Nephron (organoid): ENCODE measurements around the gene MAP3K21.

Experiments used
- H3K27ac Mint-ChIP-seq, 3 experiments: 2 replicates each; pipeline ENCODE4 v1.8.0; 2020; ENCODE audit warnings: mixed read lengths in 3 of 3, mild to moderate bottlenecking in 2 of 3, moderate library complexity in 1 of 3
- H3K27me3 Mint-ChIP-seq: 2 replicates; pipeline ENCODE4 v1.8.0; 2021; ENCODE audit warnings: low read depth, mild to moderate bottlenecking, moderate library complexity, mixed read lengths
- H3K36me3 Mint-ChIP-seq: 2 replicates; pipeline ENCODE4 v1.8.0; 2020; ENCODE audit warnings: low read depth, mixed read lengths
- H3K4me1 Mint-ChIP-seq: 2 replicates; pipeline ENCODE4 v1.8.0; 2020; ENCODE audit warnings: mixed read lengths
- H3K4me3 Mint-ChIP-seq, 3 experiments: 2 replicates each; pipeline ENCODE4 v1.8.0; 2020; ENCODE audit warnings: mild to moderate bottlenecking in 3 of 3, mixed read lengths in 3 of 3, moderate library complexity in 2 of 3
- H3K9me3 Mint-ChIP-seq: 2 replicates; pipeline ENCODE4 v1.8.0; 2020; ENCODE audit warnings: mixed read lengths
- CTCF ChIP-seq, 3 experiments: fragments of 200-600 bp; sonication (generic); IDR thresholded peaks; one replicate each; pipeline ENCODE4 v1.5.0; 2021; ENCODE audit warnings: antibody characterized with exemption in 3 of 3; ENCODE audit not compliant: unreplicated experiment in 3 of 3

MAP3K21 gene

GRCh38 chr1:233299450-233299849 is 28.1 kb upstream of the MAP3K21 start:
- peaks cover 11% of the 10 kb centered on the region for H3K4me1 Mint-ChIP-seq
- no peaks in the 10 kb centered on the region for H3K36me3 Mint-ChIP-seq
- TF ChIP-seq CTCF (IDR thresholded peaks at IDR 0.05; ENCODE audit: unreplicated experiment in 3 of 3) = no peak
- H3K9me3 Mint-ChIP-seq = peaks cover 3% of the 10 kb centered on the region
- H3K4me3 Mint-ChIP-seq = no peak overlapping the region
- peaks cover 10% of the 10 kb centered on the region for H3K27me3 Mint-ChIP-seq
- no peak overlapping the region for H3K27ac Mint-ChIP-seq

GRCh38 chr1:233300326-233300725 is 27.2 kb upstream of the MAP3K21 start:
- H3K4me3 Mint-ChIP-seq = no peak overlapping the region
- H3K27me3 Mint-ChIP-seq = peaks cover 5% of the 10 kb centered on the region
- H3K27ac Mint-ChIP-seq = no peak overlapping the region
- TF ChIP-seq CTCF (IDR thresholded peaks at IDR 0.05; ENCODE audit: unreplicated experiment in 3 of 3) = no peak
- no peaks in the 10 kb centered on the region for H3K36me3 Mint-ChIP-seq
- peaks cover 3% of the 10 kb centered on the region for H3K9me3 Mint-ChIP-seq
- H3K4me1 Mint-ChIP-seq = peaks cover 6% of the 10 kb centered on the region

- H3K4me1 Mint-ChIP-seq = no peaks in the 10 kb centered on the region
- H3K36me3 Mint-ChIP-seq = no peaks in the 10 kb centered on the region
- no peak overlapping the region for H3K27ac Mint-ChIP-seq
- H3K27me3 Mint-ChIP-seq = peaks cover 8% of the 10 kb centered on the region
- H3K4me3 Mint-ChIP-seq = no peak overlapping the region
- peaks cover 6% of the 10 kb centered on the region for H3K9me3 Mint-ChIP-seq
- TF ChIP-seq CTCF (IDR thresholded peaks at IDR 0.05; ENCODE audit: unreplicated experiment in 3 of 3) = peak; percentile 79 to 86 (median 83)
These were observed 22.9 kb upstream of the MAP3K21 start for GRCh38 chr1:233304489-233305102.

GRCh38 chr1:233313434-233314155 is 13.9 kb upstream of the MAP3K21 start:
- Mint-ChIP-seq H3K36me3 (no peaks in the 10 kb centered on the region), H3K27ac (no peak overlapping the region), H3K9me3 (no peaks in the 10 kb centered on the region), H3K4me3 (no peak overlapping the region), H3K4me1 (no peaks in the 10 kb centered on the region), H3K27me3 (peaks cover 17% of the 10 kb centered on the region)
- no peak for TF ChIP-seq CTCF (IDR thresholded peaks at IDR 0.05; ENCODE audit: unreplicated experiment in 3 of 3)

GRCh38 chr1:233315718-233316301 is 11.7 kb upstream of the MAP3K21 start:
- Mint-ChIP-seq H3K4me1 (no peaks in the 10 kb centered on the region), H3K4me3 (no peak overlapping the region), H3K27me3 (peaks cover 19% of the 10 kb centered on the region), H3K9me3 (no peaks in the 10 kb centered on the region), H3K36me3 (no peaks in the 10 kb centered on the region), H3K27ac (no peak overlapping the region)
- TF ChIP-seq CTCF (IDR thresholded peaks at IDR 0.05; ENCODE audit: unreplicated experiment in 3 of 3) = no peak
